SHP77 treated with DMSO at 0.1 percent for 48 hours (cell line): ENCODE data around the gene PLEKHJ1.

Experiments
- DNase-seq: peaks from one replicate; lab custom pipeline; 2025; lab: John Stamatoyannopoulos, UW

Gene PLEKHJ1

GRCh38 chr19:2234996-2235380 is 1.1 kb downstream of the PLEKHJ1 start:
- DNase-seq: no peak

- no peak for DNase-seq
Observed at GRCh38 chr19:2233601-2234280, 2.4 kb downstream of the PLEKHJ1 start.

- DNase-seq: no peak
Observed at GRCh38 chr19:2232286-2233151, 3.6 kb downstream of the PLEKHJ1 start.

GRCh38 chr19:2231621-2232221 is 4.4 kb downstream of the PLEKHJ1 start:
- DNase-seq: peak; percentile 13

- DNase-seq: no peak
Observed at GRCh38 chr19:2230807-2231533, 5.2 kb downstream of the PLEKHJ1 start.

- no peak for DNase-seq
Observed at GRCh38 chr19:2230033-2230531, 6.0 kb downstream of the PLEKHJ1 start.

GRCh38 chr19:2229103-2230032 is 6.8 kb downstream of the PLEKHJ1 start:
- DNase-seq: no peak

- DNase-seq: no peak
Observed at GRCh38 chr19:2228157-2229030, 7.7 kb downstream of the PLEKHJ1 start.

GRCh38 chr19:2227415-2228156 is 8.5 kb downstream of the PLEKHJ1 start:
- no peak for DNase-seq

GRCh38 chr19:2226840-2227360 is 9.2 kb downstream of the PLEKHJ1 start:
- DNase-seq: no peak

GRCh38 chr19:2226051-2226839 is 9.9 kb downstream of the PLEKHJ1 start:
- DNase-seq: no peak

- DNase-seq: no peak
Observed at GRCh38 chr19:2225415-2226050, 10.6 kb downstream of the PLEKHJ1 start.

- DNase-seq: no peak
Observed at GRCh38 chr19:2224754-2225349, 11.3 kb downstream of the PLEKHJ1 start.

GRCh38 chr19:2223959-2224358 is 12.2 kb downstream of the PLEKHJ1 start:
- no peak for DNase-seq

GRCh38 chr19:2223391-2223790 is 12.7 kb downstream of the PLEKHJ1 start:
- no peak for DNase-seq

GRCh38 chr19:2221918-2222317 is 14.2 kb downstream of the PLEKHJ1 start:
- DNase-seq: no peak

GRCh38 chr19:2221250-2221831 is 14.8 kb downstream of the PLEKHJ1 start:
- DNase-seq: no peak
